G401.6 (cell line): ENCODE results near the gene YEATS2.
"Not testable (repeated sequence)": the region's sequence is repeated elsewhere in the genome, so short reads cannot be mapped to it uniquely, and the experiment has no call there.

ENCODE experiments used
- FAIRE-seq: peaks from 2 replicates; lab custom pipeline; 2012; peaks lifted over from hg19 to GRCh38; lab: Jason Lieb, UNC

Gene YEATS2

GRCh38 chr3:183718012-183718411 lies 20.4 kb downstream of the YEATS2 start:
- FAIRE-seq: no peak

- no peak for FAIRE-seq
Measured at GRCh38 chr3:183725387-183725786, 27.8 kb downstream of the YEATS2 start.

GRCh38 chr3:183728204-183728603 lies 30.6 kb downstream of the YEATS2 start:
- no peak for FAIRE-seq

GRCh38 chr3:183730361-183730760 lies 32.8 kb downstream of the YEATS2 start:
- FAIRE-seq: no peak

GRCh38 chr3:183731611-183732010 lies 34.0 kb downstream of the YEATS2 start:
- no peak for FAIRE-seq

- FAIRE-seq: no peak
Measured at GRCh38 chr3:183733553-183733952, 36.0 kb downstream of the YEATS2 start.

- no peak for FAIRE-seq
Measured at GRCh38 chr3:183734750-183735494, 37.3 kb downstream of the YEATS2 start.

- FAIRE-seq: no peak
Measured at GRCh38 chr3:183737116-183737515, 39.5 kb downstream of the YEATS2 start.

- not testable (repeated sequence) for FAIRE-seq
Measured at GRCh38 chr3:183740154-183740553, 42.6 kb downstream of the YEATS2 start.

GRCh38 chr3:183743231-183743630 lies 45.6 kb downstream of the YEATS2 start:
- FAIRE-seq: no peak

- FAIRE-seq: peak; percentile 62
Measured at GRCh38 chr3:183745300-183746098, 47.9 kb downstream of the YEATS2 start.

GRCh38 chr3:183754052-183754451 lies 56.5 kb downstream of the YEATS2 start:
- no peak for FAIRE-seq

GRCh38 chr3:183762304-183762703 lies 64.7 kb downstream of the YEATS2 start:
- no peak for FAIRE-seq

GRCh38 chr3:183764847-183765731 lies 67.5 kb downstream of the YEATS2 start:
- FAIRE-seq: no peak

- FAIRE-seq: no peak
Measured at GRCh38 chr3:183766107-183766506, 68.5 kb downstream of the YEATS2 start.

GRCh38 chr3:183766745-183767606 lies 69.4 kb downstream of the YEATS2 start:
- peak; percentile 60 for FAIRE-seq

GRCh38 chr3:183768114-183768513 lies 70.5 kb downstream of the YEATS2 start:
- FAIRE-seq: no peak

- no peak for FAIRE-seq
Measured at GRCh38 chr3:183769453-183769852, 71.9 kb downstream of the YEATS2 start.

GRCh38 chr3:183774631-183775030 lies 77.0 kb downstream of the YEATS2 start:
- no peak for FAIRE-seq

GRCh38 chr3:183775781-183776180 lies 78.2 kb downstream of the YEATS2 start:
- no peak for FAIRE-seq

GRCh38 chr3:183776451-183776850 lies 78.9 kb downstream of the YEATS2 start:
- FAIRE-seq: not testable (repeated sequence)
